Muscle layer of duodenum (tissue), 2 donors: Measurements from ENCODE around the gene MYADM.
A peak's percentile ranks its signal among the peaks of the same experiment; 100 is the strongest.

Experiments
- H3K27ac ChIP-seq: one replicate; pipeline ENCODE4 v1.7.0; 2013; ENCODE audit warnings: mild to moderate bottlenecking, low read length
- H3K27me3 ChIP-seq: one replicate; pipeline ENCODE4 v1.7.0; 2013; ENCODE audit warnings: low read depth, mild to moderate bottlenecking, control low read depth, low read length
- H3K36me3 ChIP-seq, 2 donors: one replicate each; pipeline ENCODE4 v1.7.0; 2013; ENCODE audit warnings: low read length in 2 of 2, control low read depth in 1 of 2, mild to moderate bottlenecking in 1 of 2; ENCODE audit not compliant: insufficient read depth in 2 of 2, control insufficient read depth in 1 of 2
- H3K4me1 ChIP-seq, 2 donors: one replicate each; pipeline ENCODE4 v1.7.0; 2013; ENCODE audit warnings: low read length in 2 of 2, mild to moderate bottlenecking in 2 of 2, control low read depth in 1 of 2, moderate library complexity in 1 of 2; ENCODE audit not compliant: insufficient read depth in 2 of 2, control insufficient read depth in 1 of 2
- H3K4me3 ChIP-seq, 2 donors: one replicate each; pipeline ENCODE4 v1.7.0; 2013; ENCODE audit warnings: low read length in 2 of 2, low read depth in 1 of 2, mild to moderate bottlenecking in 1 of 2
- H3K9me3 ChIP-seq, 2 donors: one replicate each; pipeline ENCODE4 v1.7.0; 2013; ENCODE audit warnings: low read length in 2 of 2, control low read depth in 1 of 2, mild to moderate bottlenecking in 1 of 2; ENCODE audit not compliant: control insufficient read depth in 1 of 2
- donor health status: healthy.

MYADM gene

GRCh38 chr19:53879140-53880081 lies 11.7 kb downstream of the MYADM start:
- Histone ChIP-seq H3K27ac (no peak overlapping the region), H3K9me3 (no peaks in the 10 kb centered on the region), H3K4me1 (peaks cover 4 to 49% of the 10 kb centered on the region in 2 donors), H3K4me3 (peak overlapping the region; percentile 75 to 83), H3K27me3 (peaks cover 42% of the 10 kb centered on the region), H3K36me3 (peaks cover 1 to 18% of the 10 kb centered on the region in 2 donors)

- Histone ChIP-seq H3K36me3 (peaks cover 0 to 6% of the 10 kb centered on the region in 2 donors), H3K27ac (no peak overlapping the region), H3K9me3 (no peaks in the 10 kb centered on the region), H3K4me3 (peak overlapping the region in 1 of 2 donors; percentile 35), H3K4me1 (peaks cover 4 to 34% of the 10 kb centered on the region in 2 donors), H3K27me3 (peaks cover 46% of the 10 kb centered on the region)
These were observed 13.2 kb downstream of the MYADM start for GRCh38 chr19:53880711-53881481.

GRCh38 chr19:53881482-53882390 lies 14.1 kb downstream of the MYADM start, which contains the start of gene PRKCG:
PRKCG (plus strand) TSS chr19:53882197; CDS start chr19:53882495, 298 bp downstream.
- Histone ChIP-seq H3K4me3 (peak within 1 kb of the TSS; percentile 35 to 53), H3K27ac (no peak within 1 kb of the TSS), H3K27me3 (peaks cover 46% of the 10 kb centered on the region), H3K4me1 (peaks cover 4 to 32% of the 10 kb centered on the region in 2 donors), H3K36me3 (peaks cover 0 to under 1% of the 10 kb centered on the region in 2 donors), H3K9me3 (no peaks in the 10 kb centered on the region)

- peaks cover 46% of the 10 kb centered on the region for H3K27me3 ChIP-seq
- peak overlapping the region in 1 of 2 donors; percentile 53 for H3K4me3 ChIP-seq
- no peak overlapping the region for H3K27ac ChIP-seq
These were observed 14.8 kb downstream of the MYADM start for GRCh38 chr19:53882391-53883050.

GRCh38 chr19:53883231-53883661 lies 15.6 kb downstream of the MYADM start:
- Histone ChIP-seq H3K27me3 (peaks cover 46% of the 10 kb centered on the region), H3K4me3 (no peak overlapping the region), H3K36me3 (no peaks in the 10 kb centered on the region), H3K27ac (no peak overlapping the region), H3K9me3 (no peaks in the 10 kb centered on the region), H3K4me1 (peaks cover 4 to 24% of the 10 kb centered on the region in 2 donors)

More at GRCh38 chr19:53882391-53883050, 14.8 kb downstream of the MYADM start:
- H3K36me3 ChIP-seq = no peaks in the 10 kb centered on the region
- peaks cover 4 to 24% of the 10 kb centered on the region in 2 donors for H3K4me1 ChIP-seq
- no peaks in the 10 kb centered on the region for H3K9me3 ChIP-seq

GRCh38 chr19:53883741-53884140 lies 16.1 kb downstream of the MYADM start:
- no peaks in the 10 kb centered on the region for H3K36me3 ChIP-seq
- H3K27me3 ChIP-seq = peaks cover 46% of the 10 kb centered on the region
- no peaks in the 10 kb centered on the region for H3K9me3 ChIP-seq
- H3K4me1 ChIP-seq = peaks cover 4 to 23% of the 10 kb centered on the region in 2 donors
- H3K27ac ChIP-seq = no peak overlapping the region
- no peak overlapping the region for H3K4me3 ChIP-seq

- Histone ChIP-seq H3K36me3 (no peaks in the 10 kb centered on the region), H3K9me3 (no peaks in the 10 kb centered on the region), H3K4me3 (no peak overlapping the region), H3K27ac (no peak overlapping the region), H3K27me3 (peaks cover 46% of the 10 kb centered on the region), H3K4me1 (peaks cover 4 to 18% of the 10 kb centered on the region in 2 donors)
These were observed 16.6 kb downstream of the MYADM start for GRCh38 chr19:53884256-53884655.

- Histone ChIP-seq H3K27ac (no peak overlapping the region), H3K27me3 (peaks cover 43% of the 10 kb centered on the region)
These were observed 17.4 kb downstream of the MYADM start for GRCh38 chr19:53885036-53885435.

GRCh38 chr19:53892301-53892980 lies 24.8 kb downstream of the MYADM start:
- Histone ChIP-seq H3K27me3 (peaks cover 1% of the 10 kb centered on the region), H3K36me3 (no peaks in the 10 kb centered on the region), H3K9me3 (no peaks in the 10 kb centered on the region), H3K27ac (no peak overlapping the region), H3K4me3 (no peak overlapping the region), H3K4me1 (peaks cover 0 to 8% of the 10 kb centered on the region in 2 donors)

More at GRCh38 chr19:53885036-53885435, 17.4 kb downstream of the MYADM start:
- no peaks in the 10 kb centered on the region for H3K36me3 ChIP-seq
- H3K4me1 ChIP-seq = peaks cover 0 to 20% of the 10 kb centered on the region in 2 donors
- no peak overlapping the region for H3K4me3 ChIP-seq
- H3K9me3 ChIP-seq = no peaks in the 10 kb centered on the region

- Histone ChIP-seq H3K4me3 (no peak overlapping the region), H3K36me3 (no peaks in the 10 kb centered on the region), H3K9me3 (no peaks in the 10 kb centered on the region), H3K4me1 (peaks cover 0 to 8% of the 10 kb centered on the region in 2 donors), H3K27ac (no peak overlapping the region), H3K27me3 (peaks cover 5% of the 10 kb centered on the region)
These were observed 25.3 kb downstream of the MYADM start for GRCh38 chr19:53892981-53893325.
